CD1c-positive myeloid dendritic cell (primary cell): Measurements from ENCODE around the gene ARL4D.
"Not testable (repeated sequence)": the region's sequence is repeated elsewhere in the genome, so short reads cannot be mapped to it uniquely, and the experiment has no call there.

Experiments
- DNase-seq: peaks from one replicate; pipeline ENCODE4 v3.0.0-alpha.2; 2016; ENCODE audit errors: extremely low spot score

Gene ARL4D, protein sequence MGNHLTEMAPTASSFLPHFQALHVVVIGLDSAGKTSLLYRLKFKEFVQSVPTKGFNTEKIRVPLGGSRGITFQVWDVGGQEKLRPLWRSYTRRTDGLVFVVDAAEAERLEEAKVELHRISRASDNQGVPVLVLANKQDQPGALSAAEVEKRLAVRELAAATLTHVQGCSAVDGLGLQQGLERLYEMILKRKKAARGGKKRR

DNA sequence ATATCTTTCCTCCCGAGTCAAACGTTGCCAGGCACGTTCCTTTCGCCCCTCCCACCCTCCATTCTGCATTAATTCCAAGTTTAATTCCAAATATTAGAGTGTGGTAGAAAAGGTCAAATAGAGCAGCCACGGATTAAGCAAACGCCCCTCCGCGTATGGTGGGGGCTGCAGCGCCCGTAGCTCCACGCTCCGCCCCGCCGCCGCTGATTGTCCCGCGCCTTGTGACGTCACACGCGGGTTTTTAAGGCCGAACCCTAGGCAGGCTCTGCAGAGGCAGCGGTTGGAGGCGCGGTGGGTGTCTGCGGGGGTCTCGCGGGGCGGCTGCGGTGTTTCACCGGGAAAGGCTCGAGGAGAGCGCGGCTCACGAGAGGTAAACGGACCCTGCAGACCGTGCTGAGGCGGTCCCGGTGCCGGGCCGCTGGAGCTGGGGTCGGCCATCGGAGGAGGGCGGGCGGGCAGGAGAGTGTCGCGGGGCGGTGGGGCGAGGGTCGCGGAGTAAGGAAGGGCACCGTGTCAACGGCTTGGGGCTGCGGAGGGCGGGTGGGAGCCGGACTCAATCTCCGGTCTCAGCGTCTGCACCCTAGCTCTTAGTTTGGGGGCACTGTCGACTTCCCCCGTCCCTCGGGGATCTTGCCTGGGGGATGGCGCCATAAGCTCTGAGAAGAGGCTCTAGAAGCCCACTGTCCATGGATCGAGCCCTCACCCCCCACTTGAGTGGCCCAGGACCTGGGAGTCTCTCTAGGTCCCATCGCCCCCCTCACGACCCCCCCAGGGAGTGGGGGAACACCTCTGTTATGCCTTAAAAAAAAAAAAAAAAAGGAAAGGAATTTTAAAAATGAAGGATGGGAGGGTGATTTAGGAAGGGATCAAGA is at the start of gene ARL4D:
ARL4D (plus strand) TSS at position 270 of the 872 bp plus-strand sequence. CDS start 740 bp downstream, outside the sequence.
- peak; percentile 82 for DNase-seq

DNA sequence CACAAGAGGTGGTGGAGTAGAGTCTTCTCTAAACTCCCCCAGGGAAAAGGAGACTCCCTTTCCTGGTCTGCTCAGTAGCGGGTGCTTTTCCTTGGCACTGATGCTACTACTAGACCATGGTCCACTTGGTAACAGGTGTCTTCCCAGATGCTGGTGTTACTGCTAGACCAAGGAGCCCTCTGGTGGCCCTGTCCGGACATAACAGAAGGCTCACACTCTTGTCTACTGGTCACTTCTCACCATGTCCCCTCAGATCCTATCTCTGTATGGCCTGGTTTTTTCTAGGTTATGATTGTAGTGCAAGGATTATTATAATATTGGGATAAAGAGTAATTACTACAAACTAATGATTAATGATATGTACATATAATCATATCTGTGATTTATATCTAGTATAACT is 49.7 kb upstream of the ARL4D start:
- DNase-seq = no peak

- DNase-seq = no peak
These were observed 47.9 kb upstream of the ARL4D start for GRCh38 chr17:43350888-43351361.

DNA sequence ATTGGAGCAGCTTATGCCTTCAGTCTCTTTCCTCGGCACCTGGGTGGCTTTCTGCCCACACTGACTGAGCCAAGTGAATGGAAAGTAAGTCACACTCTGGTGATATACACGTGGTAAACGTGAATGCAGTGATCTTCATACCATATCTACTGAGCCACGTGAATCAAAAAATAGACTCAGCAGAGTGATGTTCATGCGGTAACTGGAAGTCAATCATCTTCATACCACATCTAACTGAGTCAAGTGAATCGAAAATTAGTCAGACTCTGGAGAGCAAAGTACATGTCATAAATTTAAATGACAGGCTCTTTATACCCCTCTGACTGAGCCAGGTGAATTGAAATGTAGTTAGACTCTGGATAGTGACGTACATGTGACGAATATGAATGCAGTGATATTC is 47.1 kb upstream of the ARL4D start:
- no peak for DNase-seq

DNA sequence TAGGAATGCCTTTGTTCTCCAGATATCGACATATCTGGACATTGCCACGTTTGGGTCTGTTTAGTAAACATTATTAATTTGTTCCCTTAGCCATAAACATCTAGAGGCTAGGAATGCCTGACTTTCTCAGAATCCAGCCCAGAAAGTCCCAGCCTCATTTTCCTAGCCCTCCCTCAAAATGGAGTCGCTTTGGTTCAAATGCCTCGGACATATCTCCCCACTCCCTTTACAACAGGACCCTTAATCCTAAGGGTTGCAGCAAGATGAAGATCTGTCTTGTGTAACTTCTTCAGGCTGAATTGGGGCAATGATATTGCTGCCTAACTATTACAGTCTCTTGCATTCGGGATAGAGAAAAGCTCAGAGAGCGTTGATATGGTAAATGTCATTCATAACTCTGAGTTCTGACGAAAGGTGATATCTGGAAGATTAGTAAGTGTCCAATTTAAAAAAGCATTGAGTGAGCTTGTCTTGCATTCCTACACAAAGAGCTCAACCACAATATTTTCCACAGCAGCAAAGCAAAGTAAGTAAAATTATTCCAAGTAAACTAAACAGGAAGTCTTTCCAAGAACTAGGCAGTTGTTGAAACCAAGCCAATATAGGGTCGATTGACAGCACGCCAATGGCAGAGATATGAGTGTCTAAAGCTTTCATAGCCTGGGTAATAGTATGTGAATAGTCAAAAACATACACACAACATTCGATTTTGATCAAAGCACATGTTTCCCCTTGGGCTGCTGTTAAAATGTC is 46.0 kb upstream of the ARL4D start:
- no peak for DNase-seq

- DNase-seq = no peak
These were observed 45.4 kb upstream of the ARL4D start for GRCh38 chr17:43353393-43353792.

GRCh38 chr17:43354371-43354770 is 44.4 kb upstream of the ARL4D start:
- DNase-seq = no peak

DNA sequence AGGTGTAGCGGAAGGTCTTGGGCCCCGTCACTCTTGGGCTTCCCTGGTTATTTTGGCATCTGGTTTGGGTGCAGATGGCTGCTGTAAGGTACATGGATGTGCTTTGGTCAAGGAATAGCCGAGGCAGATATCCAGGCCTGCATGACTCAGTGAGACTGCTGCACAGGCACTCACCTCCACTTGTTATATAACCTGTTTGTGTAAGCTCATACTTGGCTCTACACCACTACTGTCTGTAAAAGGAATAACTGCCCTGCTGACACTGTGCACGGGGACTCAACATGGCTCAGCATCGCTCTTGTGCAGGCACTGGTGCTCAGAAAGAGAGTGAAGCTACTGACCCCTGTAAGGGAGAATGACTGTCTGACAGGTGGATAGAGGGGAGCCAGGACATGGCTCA is 42.3 kb upstream of the ARL4D start:
- no peak for DNase-seq

- DNase-seq = no peak
These were observed 41.8 kb upstream of the ARL4D start for GRCh38 chr17:43356999-43357398.

GRCh38 chr17:43359469-43360110 is 39.2 kb upstream of the ARL4D start:
- DNase-seq = peak; percentile 25

- peak; percentile 95 for DNase-seq
These were observed 38.4 kb upstream of the ARL4D start for GRCh38 chr17:43360376-43360738.

GRCh38 chr17:43360739-43361505 is 37.9 kb upstream of the ARL4D start:
- DNase-seq = peak; percentile 99

GRCh38 chr17:43363181-43363925 is 35.4 kb upstream of the ARL4D start:
- DNase-seq = no peak

DNA sequence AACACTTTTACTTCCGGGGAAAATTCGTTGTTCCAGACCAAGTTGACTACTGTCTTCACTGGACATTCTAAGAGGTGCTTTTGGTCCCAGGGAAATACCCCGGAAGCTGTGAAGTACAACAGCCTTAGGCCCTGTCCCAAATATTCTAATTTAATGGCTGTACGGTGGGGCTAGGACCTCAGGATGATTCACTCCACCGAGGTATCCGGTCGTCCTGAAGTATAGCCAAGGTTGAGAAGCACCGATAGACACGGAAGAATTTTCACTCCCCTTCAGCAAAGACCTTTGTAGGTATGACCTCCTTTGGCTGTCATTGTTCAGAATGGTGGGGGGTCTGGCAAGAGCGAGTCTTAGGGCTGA is 34.9 kb upstream of the ARL4D start:
- DNase-seq = no peak

DNA sequence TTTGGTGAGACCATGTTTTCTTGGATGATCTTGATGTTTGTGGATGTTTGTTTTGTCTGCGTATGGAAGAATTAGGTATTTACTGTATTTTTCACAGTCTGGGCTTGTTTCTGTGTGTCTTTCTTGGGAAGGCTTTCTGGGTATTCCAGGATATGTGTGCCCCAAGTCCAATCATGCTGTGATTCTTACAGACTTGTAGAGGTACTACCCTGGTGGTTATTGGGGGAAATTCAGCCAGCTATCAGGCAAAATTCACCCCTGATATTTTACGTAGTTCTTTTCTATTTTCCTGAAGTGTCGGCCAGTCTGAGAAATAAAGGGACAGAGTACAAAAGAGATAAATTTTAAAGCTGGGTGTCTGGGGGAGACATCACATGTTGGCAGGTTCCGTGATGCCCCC is 33.4 kb upstream of the ARL4D start:
- no peak for DNase-seq

DNA sequence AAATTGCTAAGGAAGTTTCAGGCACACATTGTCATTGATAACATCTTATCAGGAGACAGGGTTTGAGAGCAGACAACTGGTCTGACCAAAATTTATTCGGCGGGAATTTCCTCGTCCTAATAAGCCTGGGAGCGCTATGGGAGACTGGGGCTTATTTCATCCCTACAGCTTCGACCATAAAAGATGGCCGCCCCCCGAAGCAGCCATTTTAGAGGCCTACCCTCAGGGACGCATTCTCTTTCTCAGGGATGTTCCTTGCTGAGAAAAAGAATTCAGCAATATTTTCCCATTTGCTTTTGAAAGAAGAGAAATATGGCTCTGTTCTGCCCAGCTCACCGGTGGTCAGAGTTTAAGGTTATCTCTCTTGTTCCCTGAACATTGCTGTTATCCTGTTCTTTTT is 32.9 kb upstream of the ARL4D start:
- not testable (repeated sequence) for DNase-seq

GRCh38 chr17:43366891-43367736 is 31.7 kb upstream of the ARL4D start:
- no peak for DNase-seq

DNA sequence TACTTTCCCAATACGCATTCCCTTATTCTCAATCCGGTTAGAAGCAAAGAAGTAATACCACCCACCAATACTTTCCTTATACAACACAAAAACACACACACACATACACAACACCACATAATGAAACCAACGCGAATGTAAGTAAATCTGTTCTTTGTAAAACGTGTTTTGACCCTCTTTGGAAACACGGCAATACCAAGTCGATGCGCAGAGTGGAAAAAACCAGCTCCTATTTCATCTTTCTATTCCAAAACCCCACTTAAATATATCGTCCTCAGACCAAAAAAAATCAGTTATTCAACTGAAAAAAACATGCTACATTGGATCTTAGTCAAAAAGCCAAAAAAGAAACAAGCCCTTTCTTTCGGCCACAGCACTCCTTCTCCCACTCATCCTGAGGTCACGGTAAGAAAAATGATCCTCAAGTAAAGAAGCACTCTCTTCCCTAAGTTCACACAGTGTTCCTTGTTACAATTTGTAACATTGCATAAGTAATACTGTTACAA is 31.0 kb upstream of the ARL4D start:
- peak; percentile 95 for DNase-seq

DNA sequence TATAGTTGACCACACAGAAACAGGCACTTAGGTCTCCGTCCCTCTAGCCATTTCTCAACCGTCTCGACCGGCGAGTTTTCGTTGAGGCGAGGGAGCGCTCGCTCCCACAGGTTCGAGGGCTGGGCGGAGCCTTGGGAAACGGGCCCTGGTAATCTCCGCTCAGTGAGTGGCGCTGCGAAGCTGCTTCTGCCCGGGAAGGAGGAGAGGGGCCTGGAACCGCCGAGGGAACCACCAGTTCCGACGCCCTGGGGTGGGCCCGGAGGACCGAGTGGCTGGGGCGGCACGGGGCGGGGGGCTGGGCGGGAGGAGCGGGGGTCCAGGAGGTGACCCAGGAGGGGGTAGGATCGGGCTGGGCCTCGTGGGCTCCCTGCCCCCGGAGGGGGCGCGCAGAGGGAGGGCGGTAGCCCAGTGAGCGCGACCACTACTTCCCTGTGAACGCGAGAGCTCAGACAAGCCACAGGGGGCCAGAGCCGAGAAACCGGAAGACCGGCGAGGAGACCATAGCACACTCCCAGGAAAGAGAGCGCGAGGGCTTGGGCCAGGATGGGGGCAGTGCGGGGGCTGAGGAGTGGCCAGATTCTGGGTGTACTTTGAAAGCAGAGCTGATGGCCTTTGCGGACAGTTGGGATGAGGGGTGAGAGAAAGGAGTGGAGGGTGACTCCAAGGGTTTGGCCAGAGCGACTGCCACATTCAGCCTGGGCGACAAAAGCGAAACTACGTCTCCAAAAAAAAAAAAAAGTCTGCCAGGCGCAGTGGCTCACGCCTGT is 29.9 kb upstream of the ARL4D start:
- peak; percentile 69 for DNase-seq
